Chondrocyte (in vitro differentiated cells): ENCODE measurements around the gene ELMO1. TPM values are rescaled to one million over a fixed set of nuclear protein-coding genes. Genes with fewer than 3 reads are reported as not detected.

ENCODE experiments used
- DNase-seq: peaks from one replicate; pipeline ENCODE4 v3.0.0; 2021; ENCODE audit warnings: mixed read lengths, low spot score
- H3K27ac Mint-ChIP-seq: one replicate; pipeline ENCODE4 v1.8.0; 2021; ENCODE audit warnings: mild to moderate bottlenecking, moderate library complexity, mixed read lengths; ENCODE audit not compliant: unreplicated experiment
- H3K27me3 Mint-ChIP-seq: 2 replicates; pipeline ENCODE4 v1.8.0; 2021; ENCODE audit warnings: low read depth, mixed read lengths
- H3K36me3 Mint-ChIP-seq: 2 replicates; pipeline ENCODE4 v1.8.0; 2021; ENCODE audit warnings: low read depth, mixed read lengths
- H3K4me1 Mint-ChIP-seq: 2 replicates; pipeline ENCODE4 v1.8.0; 2021; ENCODE audit warnings: low read depth, mild to moderate bottlenecking, mixed read lengths
- H3K4me3 Mint-ChIP-seq: one replicate; pipeline ENCODE4 v1.8.0; 2021; ENCODE audit warnings: mild to moderate bottlenecking, moderate library complexity, mixed read lengths; ENCODE audit not compliant: unreplicated experiment
- H3K9me3 Mint-ChIP-seq: 2 replicates; pipeline ENCODE4 v1.8.0; 2021; ENCODE audit warnings: low read depth, mixed read lengths
- total RNA-seq: library from RNA; stranded (reverse); gene quantifications from 3 replicates; pipeline ENCODE4 v1.2.1, GENCODE V29; 2021
- TF ChIP-seq, protein P1 (sequence below): fragments of 200-600 bp; sonication (generic); IDR thresholded peaks from 2 replicates; pipeline ENCODE4 v1.5.0; 2021; ENCODE audit warnings: antibody characterized with exemption, mild to moderate bottlenecking, moderate library complexity

ELMO1 gene
- total RNA-seq, 1 donor from 2014 or later: 0.42 TPM

DNA sequence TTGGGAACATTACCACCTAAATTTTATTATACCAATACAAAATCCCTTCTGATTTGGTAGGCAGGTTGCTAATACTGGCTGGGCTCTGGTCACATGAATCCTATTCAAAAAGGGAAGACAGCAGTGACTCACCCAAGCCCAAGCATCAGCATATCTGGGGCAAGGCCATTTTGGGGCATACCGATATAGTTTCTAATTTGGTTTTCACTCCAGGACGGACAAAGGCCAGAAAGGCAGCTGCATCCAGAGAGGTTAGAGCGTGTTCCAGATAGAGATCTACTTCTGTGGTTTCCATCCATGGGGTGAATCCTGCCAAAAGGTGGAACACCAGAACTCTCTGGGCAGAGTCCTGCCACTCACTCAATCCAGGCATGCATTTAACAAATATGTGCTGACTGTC lies 335.8 kb downstream of the ELMO1 start:
- Mint-ChIP-seq H3K27me3 (no peaks in the 10 kb centered on the region), H3K27ac (no peak overlapping the region), H3K4me1 (peaks cover 20% of the 10 kb centered on the region), H3K9me3 (peaks cover 12% of the 10 kb centered on the region), H3K4me3 (no peak overlapping the region), H3K36me3 (peaks cover 3% of the 10 kb centered on the region)
- TF ChIP-seq, protein P1, sequence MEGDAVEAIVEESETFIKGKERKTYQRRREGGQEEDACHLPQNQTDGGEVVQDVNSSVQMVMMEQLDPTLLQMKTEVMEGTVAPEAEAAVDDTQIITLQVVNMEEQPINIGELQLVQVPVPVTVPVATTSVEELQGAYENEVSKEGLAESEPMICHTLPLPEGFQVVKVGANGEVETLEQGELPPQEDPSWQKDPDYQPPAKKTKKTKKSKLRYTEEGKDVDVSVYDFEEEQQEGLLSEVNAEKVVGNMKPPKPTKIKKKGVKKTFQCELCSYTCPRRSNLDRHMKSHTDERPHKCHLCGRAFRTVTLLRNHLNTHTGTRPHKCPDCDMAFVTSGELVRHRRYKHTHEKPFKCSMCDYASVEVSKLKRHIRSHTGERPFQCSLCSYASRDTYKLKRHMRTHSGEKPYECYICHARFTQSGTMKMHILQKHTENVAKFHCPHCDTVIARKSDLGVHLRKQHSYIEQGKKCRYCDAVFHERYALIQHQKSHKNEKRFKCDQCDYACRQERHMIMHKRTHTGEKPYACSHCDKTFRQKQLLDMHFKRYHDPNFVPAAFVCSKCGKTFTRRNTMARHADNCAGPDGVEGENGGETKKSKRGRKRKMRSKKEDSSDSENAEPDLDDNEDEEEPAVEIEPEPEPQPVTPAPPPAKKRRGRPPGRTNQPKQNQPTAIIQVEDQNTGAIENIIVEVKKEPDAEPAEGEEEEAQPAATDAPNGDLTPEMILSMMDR: no peak
- no peak for DNase-seq

DNA sequence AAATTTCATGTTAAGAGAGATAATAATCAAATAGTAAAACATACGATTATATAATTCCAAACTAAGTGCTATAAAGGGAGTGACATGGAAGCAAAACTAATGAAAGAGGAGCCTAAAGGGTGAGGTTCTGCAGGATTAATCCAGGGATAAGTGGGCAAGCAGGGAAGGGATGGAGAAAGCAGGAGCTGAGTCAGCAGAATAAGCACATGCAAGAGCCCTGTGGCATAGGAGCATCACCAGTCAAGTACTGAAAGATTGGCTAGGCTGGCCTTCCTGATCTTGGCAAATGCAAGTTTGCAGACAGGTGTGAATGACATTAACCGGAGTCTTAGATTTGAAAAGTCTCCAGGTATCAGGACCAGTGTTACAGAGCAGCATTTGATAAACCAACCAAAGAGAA lies 336.4 kb downstream of the ELMO1 start:
- Mint-ChIP-seq H3K27ac (no peak overlapping the region), H3K4me3 (no peak overlapping the region), H3K9me3 (peaks cover 12% of the 10 kb centered on the region), H3K27me3 (no peaks in the 10 kb centered on the region), H3K36me3 (peaks cover 3% of the 10 kb centered on the region), H3K4me1 (peaks cover 20% of the 10 kb centered on the region)
- DNase-seq: no peak
- TF ChIP-seq, protein P1: no peak

DNA sequence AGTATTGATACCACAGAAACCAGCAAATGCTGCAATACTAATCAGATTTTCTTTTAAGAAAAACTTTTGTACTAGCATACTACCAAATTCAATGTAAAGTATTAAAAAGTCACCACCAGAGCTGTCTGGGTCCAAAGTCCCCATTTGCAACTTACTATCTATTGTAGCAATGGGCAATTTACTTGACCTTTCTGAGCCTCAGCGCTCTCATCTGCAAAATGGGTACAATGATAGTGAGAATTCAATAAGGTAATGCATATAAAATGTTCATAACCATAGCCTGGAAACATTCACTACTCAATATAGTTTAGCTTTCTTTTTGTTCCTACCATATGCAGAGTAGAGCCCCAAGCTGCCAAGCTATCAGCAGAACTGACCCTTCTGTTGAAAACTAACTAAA lies 337.2 kb downstream of the ELMO1 start:
- H3K4me3 Mint-ChIP-seq: no peak overlapping the region
- no peak for DNase-seq
- no peaks in the 10 kb centered on the region for H3K27me3 Mint-ChIP-seq
- peaks cover 12% of the 10 kb centered on the region for H3K9me3 Mint-ChIP-seq
- H3K27ac Mint-ChIP-seq: no peak overlapping the region
- peaks cover 20% of the 10 kb centered on the region for H3K4me1 Mint-ChIP-seq
- TF ChIP-seq, protein P1: no peak
- H3K36me3 Mint-ChIP-seq: peaks cover 3% of the 10 kb centered on the region

DNA sequence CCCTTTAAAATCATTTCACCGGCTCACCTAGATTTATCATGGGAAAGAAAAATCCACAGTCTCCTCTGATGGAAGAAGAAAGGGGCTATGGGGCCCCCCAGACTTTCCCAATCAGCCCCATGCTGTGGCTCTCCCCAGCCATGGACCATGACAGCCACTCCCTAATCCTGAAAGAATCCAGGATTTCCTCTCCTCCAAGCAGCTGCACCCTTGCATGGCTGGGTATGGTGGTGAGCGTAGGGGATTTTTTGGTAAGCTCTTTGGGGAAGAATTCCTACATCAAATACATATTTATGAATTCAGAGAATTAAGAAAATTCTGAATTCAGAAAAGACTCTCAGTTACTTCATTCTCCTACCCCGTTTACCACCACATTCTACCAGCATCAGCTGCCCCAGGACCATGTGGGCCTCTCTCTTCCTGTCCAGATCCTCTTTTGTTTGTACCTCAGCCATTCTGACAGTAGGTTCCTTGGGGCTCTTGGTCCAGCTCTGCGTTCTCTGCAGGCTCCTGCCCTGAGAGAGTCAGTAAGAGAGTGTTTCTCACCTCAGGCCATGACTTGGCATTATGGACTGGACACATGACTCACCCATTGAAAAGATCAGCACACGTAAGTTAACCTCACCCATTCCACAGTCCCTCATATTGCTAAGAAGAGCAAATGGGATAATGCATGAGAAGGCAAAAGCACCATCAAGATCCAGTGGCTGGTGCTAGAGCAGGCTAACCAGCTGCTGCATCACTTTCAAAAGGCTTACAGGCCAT lies 337.8 kb downstream of the ELMO1 start:
- H3K4me3 Mint-ChIP-seq: no peak overlapping the region
- peaks cover 3% of the 10 kb centered on the region for H3K36me3 Mint-ChIP-seq
- TF ChIP-seq, protein P1: no peak
- peaks cover 12% of the 10 kb centered on the region for H3K9me3 Mint-ChIP-seq
- H3K4me1 Mint-ChIP-seq: peaks cover 20% of the 10 kb centered on the region
- no peak for DNase-seq
- no peaks in the 10 kb centered on the region for H3K27me3 Mint-ChIP-seq
- H3K27ac Mint-ChIP-seq: no peak overlapping the region

DNA sequence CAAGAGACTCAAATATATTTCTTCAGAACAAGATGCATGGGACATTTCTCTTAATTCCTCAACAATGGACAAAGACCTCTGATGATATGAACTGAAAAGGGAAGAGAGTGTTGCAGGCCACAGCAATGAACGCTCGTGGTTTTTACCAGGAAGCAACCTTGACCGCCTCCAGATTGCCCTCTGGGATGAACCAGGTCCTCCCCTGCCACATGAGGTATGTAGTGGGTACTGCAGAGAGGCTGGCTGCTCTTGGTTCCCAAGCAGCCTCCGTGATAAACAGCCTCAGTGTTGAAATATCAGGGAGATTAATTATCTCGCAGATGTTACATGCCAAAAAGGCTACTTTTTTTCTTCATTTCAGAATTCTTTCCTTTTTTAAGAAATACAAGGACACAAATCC lies 338.8 kb downstream of the ELMO1 start:
- H3K9me3 Mint-ChIP-seq: peaks cover 6% of the 10 kb centered on the region
- no peak for DNase-seq
- no peak overlapping the region for H3K4me3 Mint-ChIP-seq
- no peaks in the 10 kb centered on the region for H3K27me3 Mint-ChIP-seq
- TF ChIP-seq, protein P1: no peak
- peaks cover 20% of the 10 kb centered on the region for H3K4me1 Mint-ChIP-seq
- peaks cover 3% of the 10 kb centered on the region for H3K36me3 Mint-ChIP-seq
- no peak overlapping the region for H3K27ac Mint-ChIP-seq
